Fibroblast of skin of right quadriceps (primary cell): ENCODE results near the gene CLEC5A.
A peak's percentile ranks its signal among the peaks of the same experiment; 100 is the strongest.
"Not testable (repeated sequence)": the region's sequence is repeated elsewhere in the genome, so short reads cannot be mapped to it uniquely, and the experiment has no call there.

ENCODE experiments used
- DNase-seq: peaks from one replicate; pipeline ENCODE4 v3.0.0-alpha.2; 2013

Gene CLEC5A

GRCh38 chr7:141946796-141947195, at the start of gene CLEC5A:
CLEC5A (minus strand) TSS chr7:141946974; CDS start chr7:141946292, 682 bp downstream.
- DNase-seq = no peak

GRCh38 chr7:141993354-141993753, 46.6 kb upstream of the CLEC5A start:
- DNase-seq = no peak

GRCh38 chr7:141992688-141993087, 45.9 kb upstream of the CLEC5A start:
- DNase-seq = no peak

GRCh38 chr7:141992156-141992555, 45.4 kb upstream of the CLEC5A start:
- DNase-seq = no peak

GRCh38 chr7:141991140-141991539, 44.4 kb upstream of the CLEC5A start:
- DNase-seq = no peak

- no peak for DNase-seq
Observed at GRCh38 chr7:141990011-141990725, 43.4 kb upstream of the CLEC5A start.

- not testable (repeated sequence) for DNase-seq
Observed at GRCh38 chr7:141987803-141988202, 41.0 kb upstream of the CLEC5A start.

GRCh38 chr7:141986923-141987322, 40.1 kb upstream of the CLEC5A start:
- no peak for DNase-seq

GRCh38 chr7:141985926-141986325, 39.2 kb upstream of the CLEC5A start:
- not testable (repeated sequence) for DNase-seq

GRCh38 chr7:141979568-141979967, 32.8 kb upstream of the CLEC5A start:
- DNase-seq = no peak

GRCh38 chr7:141978351-141978750, 31.6 kb upstream of the CLEC5A start:
- DNase-seq = no peak

- DNase-seq = no peak
Observed at GRCh38 chr7:141976524-141977245, 29.9 kb upstream of the CLEC5A start.

- peak; percentile 16 for DNase-seq
Observed at GRCh38 chr7:141975806-141976523, 29.2 kb upstream of the CLEC5A start.

- no peak for DNase-seq
Observed at GRCh38 chr7:141974831-141975230, 28.1 kb upstream of the CLEC5A start.

GRCh38 chr7:141973673-141974072, 26.9 kb upstream of the CLEC5A start, which contains the start of gene TAS2R38:
TAS2R38 (minus strand) TSS chr7:141973773; CDS start chr7:141973689, 84 bp downstream.
- no peak for DNase-seq

- no peak for DNase-seq
Observed at GRCh38 chr7:141960687-141961422, 14.1 kb upstream of the CLEC5A start.

- DNase-seq = no peak
Observed at GRCh38 chr7:141956084-141956483, 9.3 kb upstream of the CLEC5A start.

- DNase-seq = no peak
Observed at GRCh38 chr7:141954334-141954733, 7.6 kb upstream of the CLEC5A start.

GRCh38 chr7:141952461-141952860, 5.7 kb upstream of the CLEC5A start:
- no peak for DNase-seq

- no peak for DNase-seq
Observed at GRCh38 chr7:141950806-141951205, 4.0 kb upstream of the CLEC5A start.

GRCh38 chr7:141949911-141950310, 3.1 kb upstream of the CLEC5A start:
- no peak for DNase-seq

- DNase-seq = no peak
Observed at GRCh38 chr7:141949451-141949850, 2.7 kb upstream of the CLEC5A start.

GRCh38 chr7:141949021-141949420, 2.2 kb upstream of the CLEC5A start:
- no peak for DNase-seq
